Heart right ventricle (tissue), 16 donors: Measurements from ENCODE around the gene AHCY. TPM values are rescaled to one million over a fixed set of nuclear protein-coding genes. Genes with fewer than 3 reads are reported as not detected.
"Not testable (repeated sequence)": the region's sequence is repeated elsewhere in the genome, so short reads cannot be mapped to it uniquely, and the experiment has no call there.

Experiments
- ATAC-seq, 8 donors: fragments of 200-7000 bp; cut with Tn5 transposase; one replicate each; pipeline ENCODE4 v1.9.1; 2020; ENCODE audit warnings: mild to moderate bottlenecking in 8 of 8, moderate library complexity in 8 of 8, moderate number of reproducible peaks in 1 of 8
- DNase-seq, 2 donors: peaks; one replicate each; pipeline ENCODE4 v3.0.0-alpha.2; 2020
- H3K27ac ChIP-seq, 10 donors: fragments of 200-600 bp; sonication (generic) in 2 of 10; one replicate each; pipeline versions ENCODE4 v1.5.0 to v1.8.0; 2020 to 2022; ENCODE audit warnings: mild to moderate bottlenecking in 3 of 10
- H3K27me3 ChIP-seq, 7 donors: fragments of 200-600 bp; one replicate each; pipeline ENCODE4 v1.8.0; 2021 to 2022; ENCODE audit warnings: mild to moderate bottlenecking in 2 of 7
- H3K36me3 ChIP-seq, 9 donors: fragments of 200-600 bp; sonication (generic) in 1 of 9; one replicate each; pipeline versions ENCODE4 v1.5.0 to v1.8.0; 2020 to 2022; ENCODE audit warnings: mild to moderate bottlenecking in 2 of 9
- H3K4me1 ChIP-seq, 9 donors: fragments of 200-600 bp; sonication (generic) in 1 of 9; one replicate each; pipeline versions ENCODE4 v1.5.0 to v1.8.0; 2020 to 2022; ENCODE audit warnings: mild to moderate bottlenecking in 4 of 9
- H3K4me3 ChIP-seq, 10 donors: fragments of 200-600 bp; sonication (generic) in 2 of 10; one replicate each; pipeline versions ENCODE4 v1.5.0 to v1.8.0; 2020 to 2022; ENCODE audit warnings: mild to moderate bottlenecking in 7 of 10, moderate library complexity in 2 of 10
- H3K9me3 ChIP-seq, 11 donors: fragments of 200-600 bp in 10 of 11; sonication (generic) in 2 of 11; one replicate each; pipeline versions ENCODE4 v1.5.0 to v1.8.0; 2013 to 2022; ENCODE audit warnings: mild to moderate bottlenecking in 2 of 11, control low read depth in 1 of 11, moderate library complexity in 1 of 11
- CTCF ChIP-seq, 9 donors: fragments of 200-600 bp; sonication (generic) in 2 of 9; IDR thresholded peaks; one replicate each; pipeline versions ENCODE4 v1.5.0 to v1.8.0; 2021 to 2022; ENCODE audit warnings: antibody characterized with exemption in 9 of 9, mild to moderate bottlenecking in 5 of 9, moderate library complexity in 1 of 9
- WGBS, 2 donors: extraction: QIAGEN DNeasy Blood & Tissue Kit; methylation state at CpG; one replicate each; pipeline ENCODE4 v1.1.7; 2013; ENCODE audit warnings: inconsistent platforms in 1 of 2; 5-methylcytosine and 5-hydroxymethylcytosine counted together
- intact Hi-C, 10 donors: fragments of 100-400 bp; cut with DNase I; formaldehyde crosslinking; loops; one replicate each; pipeline versions ENCODE4 v1.11.1 to v1.14.2; 2022
- polyA plus RNA-seq, 2 donors: library from polyadenylated mRNA; stranded (reverse); fragments of 200-250 nt; gene quantifications; one replicate each; pipeline ENCODE4 v1.2.3, GENCODE V29; 2013
- total RNA-seq, 10 donors: library from RNA; stranded (reverse); fragmentation: NEBNext Ultra II Directional in 3 of 10; extraction: Animal tissue kit (Norgen Biotek cat#: 25700) in 3 of 10; gene quantifications; one replicate each; pipeline versions ENCODE4 v1.2.1 to v1.2.4, GENCODE V29; 2021 to 2023
- donor health status: Arrhythmogenic right ventricular cardiomyopathy.
- donor health status: ischemic (EF 13 %, LVEDD 7.1; RV severe dilation, severe dysfunction).
- donor health status: healthy with polysubstance abuse.
- donor health status: DM: no; HTN: yes; CAD: no.
- donor health status: DM: no; HTN: no; CAD: no.
- donor health status: ischemic (EF 25% LVEDD 6.9; RV normal size, moderate dysfunction).
- donor health status: ischemic (EF 25% LVEDD 5.7; RV mildly dilated, moderate dysfunction).
- donor health status: healthy.
- donor health status: DM: yes; HTN: yes; CAD: no.
- donor health status: Ischemic cardiomyopathy.
- donor health status: ischemic (EF 35%, LVEDD 5.7; RV mildly dilated, moderate dysfunction).
- donor health status: nonischemic (EF 11% LVEDD 7.7; RV severe dilation, severe dysfunction).
- donor health status: DM: yes; HTN: yes; CAD: no.
- donor health status: PGD.
- donor health status: ischemic (EF 29% LVEDD 5.4; RV normal size, mild dysfunction).
- donor health status: nonischemic (EF 23%, LVEDD 6.1; RV moderate dilation, normal function).

Gene AHCY
- total and polyA plus RNA-seq, 12 donors: 42.3 to 83.9 (median 56.7) TPM

GRCh38 chr20:34332262-34332920 lies 29.2 kb upstream of the AHCY start:
- intact Hi-C loops: no loop called here
- H3K27ac ChIP-seq: no peak overlapping the region
- DNase-seq (no peak), ATAC-seq (no peak)
- WGBS, 2 donors: 90 to 91% methylated on average over 19 of the region's 19 CpGs
- H3K4me3 ChIP-seq: no peak overlapping the region
- TF ChIP-seq CTCF (IDR thresholded peaks at IDR 0.05): no peak
- no peaks in the 10 kb centered on the region for H3K36me3 ChIP-seq
- H3K4me1 ChIP-seq: no peaks in the 10 kb centered on the region
- H3K27me3 ChIP-seq: no peaks in the 10 kb centered on the region
- no peaks in the 10 kb centered on the region for H3K9me3 ChIP-seq

- Histone ChIP-seq H3K27ac (no peak overlapping the region), H3K4me3 (no peak overlapping the region), H3K27me3 (no peaks in the 10 kb centered on the region), H3K36me3 (no peaks in the 10 kb centered on the region), H3K4me1 (no peaks in the 10 kb centered on the region), H3K9me3 (no peaks in the 10 kb centered on the region)
- TF ChIP-seq CTCF (IDR thresholded peaks at IDR 0.05): no peak
- ATAC-seq (no peak), DNase-seq (no peak)
- intact Hi-C loops: no loop called here
- WGBS, 2 donors: 91 to 92% methylated on average over 7 of the region's 7 CpGs
Observed at GRCh38 chr20:34331838-34332237, 28.7 kb upstream of the AHCY start.

GRCh38 chr20:34330861-34331544 lies 27.8 kb upstream of the AHCY start:
- intact Hi-C loops, H3K4me3 ChIP-seq, H3K27ac ChIP-seq, H3K27me3 ChIP-seq, H3K4me1 ChIP-seq, H3K9me3 ChIP-seq, ATAC-seq, DNase-seq, H3K36me3 ChIP-seq: not testable (repeated sequence)
- 93 to 96% methylated on average over 15 of the region's 15 CpGs for WGBS, 2 donors

- ATAC-seq: no peak
- H3K4me1 ChIP-seq: peaks cover 0 to 9% (median 0%) of the 10 kb centered on the region in 9 donors
- no peak for DNase-seq
- no peaks in the 10 kb centered on the region for H3K36me3 ChIP-seq
- no peak for TF ChIP-seq CTCF (IDR thresholded peaks at IDR 0.05)
- no peaks in the 10 kb centered on the region for H3K9me3 ChIP-seq
- no peak overlapping the region for H3K4me3 ChIP-seq
- intact Hi-C loops: no loop called here
- H3K27ac ChIP-seq: no peak overlapping the region
- 89 to 90% methylated on average over 9 of the region's 9 CpGs for WGBS, 2 donors
- no peaks in the 10 kb centered on the region for H3K27me3 ChIP-seq
Observed at GRCh38 chr20:34328928-34329677, 25.9 kb upstream of the AHCY start.

- ATAC-seq, H3K4me3 ChIP-seq, DNase-seq, H3K27ac ChIP-seq, H3K27me3 ChIP-seq, intact Hi-C loops, H3K9me3 ChIP-seq, H3K36me3 ChIP-seq: not testable (repeated sequence)
- 90 to 96% methylated on average over 4 of the region's 4 CpGs for WGBS, 2 donors
- peaks cover 0 to 17% (median 0%) of the 10 kb centered on the region in 9 donors for H3K4me1 ChIP-seq
Observed at GRCh38 chr20:34328207-34328606, 25.1 kb upstream of the AHCY start.
